ENCODE measurements around the gene OSBPL3. TPM values are rescaled to one million over a fixed set of nuclear protein-coding genes. Genes with fewer than 3 reads are reported as not detected.

The OSBPL3 gene
- total and polyA plus RNA-seq, 7 donors = 0.60 to 6.3 (median 1.8) TPM

GRCh38 chr7:24972166-24972477, 7.9 kb downstream of the OSBPL3 start:
- no peaks in the 10 kb centered on the region for H3K4me1 ChIP-seq
- H3K36me3 ChIP-seq = no peaks in the 10 kb centered on the region
- H3K4me3 ChIP-seq = no peak overlapping the region
- H3K27ac ChIP-seq = no peak overlapping the region
- no peak for TF ChIP-seq POLR2AphosphoS5 (IDR thresholded peaks at IDR 0.05)
- TF ChIP-seq, protein P1, sequence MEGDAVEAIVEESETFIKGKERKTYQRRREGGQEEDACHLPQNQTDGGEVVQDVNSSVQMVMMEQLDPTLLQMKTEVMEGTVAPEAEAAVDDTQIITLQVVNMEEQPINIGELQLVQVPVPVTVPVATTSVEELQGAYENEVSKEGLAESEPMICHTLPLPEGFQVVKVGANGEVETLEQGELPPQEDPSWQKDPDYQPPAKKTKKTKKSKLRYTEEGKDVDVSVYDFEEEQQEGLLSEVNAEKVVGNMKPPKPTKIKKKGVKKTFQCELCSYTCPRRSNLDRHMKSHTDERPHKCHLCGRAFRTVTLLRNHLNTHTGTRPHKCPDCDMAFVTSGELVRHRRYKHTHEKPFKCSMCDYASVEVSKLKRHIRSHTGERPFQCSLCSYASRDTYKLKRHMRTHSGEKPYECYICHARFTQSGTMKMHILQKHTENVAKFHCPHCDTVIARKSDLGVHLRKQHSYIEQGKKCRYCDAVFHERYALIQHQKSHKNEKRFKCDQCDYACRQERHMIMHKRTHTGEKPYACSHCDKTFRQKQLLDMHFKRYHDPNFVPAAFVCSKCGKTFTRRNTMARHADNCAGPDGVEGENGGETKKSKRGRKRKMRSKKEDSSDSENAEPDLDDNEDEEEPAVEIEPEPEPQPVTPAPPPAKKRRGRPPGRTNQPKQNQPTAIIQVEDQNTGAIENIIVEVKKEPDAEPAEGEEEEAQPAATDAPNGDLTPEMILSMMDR (IDR thresholded peaks at IDR 0.05) = no peak
- no peak for TF ChIP-seq EP300 (IDR thresholded peaks at IDR 0.05)
- TF ChIP-seq POLR2A (IDR thresholded peaks at IDR 0.05) = no peak
- DNase-seq = no peak
- no peaks in the 10 kb centered on the region for H3K9me3 ChIP-seq
- intact Hi-C loops (cut with DNase I) = no loop called here
- WGBS, 2 donors = 85 to 87% methylated on average over 1 of the region's 1 CpG
- H3K27me3 ChIP-seq = no peaks in the 10 kb centered on the region

- WGBS, 2 donors = 76 to 81% methylated on average over 9 of the region's 9 CpGs
Measured at GRCh38 chr7:24971333-24972165, 8.4 kb downstream of the OSBPL3 start.

DNA sequence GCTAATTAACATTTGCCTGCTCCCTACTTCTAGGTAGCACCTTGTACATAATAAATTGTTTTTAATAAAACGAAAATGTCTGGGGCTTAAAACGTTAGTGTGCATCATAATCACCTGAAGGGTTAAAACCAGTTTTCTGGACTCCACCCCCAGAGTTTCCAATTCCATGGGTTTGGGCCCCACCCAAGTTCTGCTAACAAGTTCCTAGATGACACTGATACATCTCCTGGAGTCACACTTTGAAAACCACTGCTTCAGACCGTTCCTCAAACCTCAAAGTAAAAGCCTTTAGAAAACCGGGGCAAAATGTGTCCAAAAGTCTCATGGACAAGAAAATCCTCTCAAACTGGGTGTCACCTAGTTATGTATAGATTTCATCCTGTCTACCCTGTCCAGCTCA, 9.3 kb downstream of the OSBPL3 start:
- Histone ChIP-seq H3K27ac (no peak overlapping the region), H3K27me3 (no peaks in the 10 kb centered on the region), H3K4me3 (no peak overlapping the region), H3K36me3 (no peaks in the 10 kb centered on the region), H3K4me1 (no peaks in the 10 kb centered on the region), H3K9me3 (no peaks in the 10 kb centered on the region)
- WGBS, 2 donors = 83 to 85% methylated on average over 4 of the region's 4 CpGs
- TF ChIP-seq POLR2A (IDR thresholded peaks at IDR 0.05) (no peak), EP300 (IDR thresholded peaks at IDR 0.05) (no peak)
- TF ChIP-seq, protein P1 (IDR thresholded peaks at IDR 0.05) = no peak
- intact Hi-C loops (cut with DNase I) = no loop called here
- DNase-seq = no peak

More at GRCh38 chr7:24971333-24972165, 8.4 kb downstream of the OSBPL3 start:
- Histone ChIP-seq H3K36me3 (no peaks in the 10 kb centered on the region), H3K4me3 (no peak overlapping the region), H3K9me3 (no peaks in the 10 kb centered on the region), H3K27me3 (no peaks in the 10 kb centered on the region), H3K27ac (no peak overlapping the region), H3K4me1 (no peaks in the 10 kb centered on the region)
- no peak for TF ChIP-seq POLR2AphosphoS5 (IDR thresholded peaks at IDR 0.05)
- intact Hi-C loops (cut with DNase I) = no loop called here
- DNase-seq = no peak

GRCh38 chr7:24968165-24968564, 11.8 kb downstream of the OSBPL3 start:
- H3K4me1 ChIP-seq = no peaks in the 10 kb centered on the region

DNA sequence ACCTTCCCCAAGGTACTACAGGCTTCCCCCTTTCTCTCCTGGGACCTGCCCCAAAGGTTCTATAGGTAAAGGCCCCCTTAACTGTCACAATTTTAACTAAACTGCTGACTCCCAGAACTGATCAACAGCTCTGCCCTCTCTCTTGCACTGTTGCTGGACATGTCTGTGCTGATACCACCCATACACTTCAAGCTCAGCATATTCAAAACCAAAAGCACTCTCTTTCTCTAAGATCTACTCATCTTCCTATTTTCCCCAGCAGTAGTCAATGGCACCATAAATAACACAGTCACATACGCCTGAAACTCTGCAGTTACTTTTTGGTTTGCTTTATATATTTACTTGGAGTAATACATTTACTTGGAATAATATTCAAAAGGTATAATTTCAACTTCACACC, 12.3 kb downstream of the OSBPL3 start:
- Histone ChIP-seq H3K27me3 (no peaks in the 10 kb centered on the region), H3K9me3 (no peaks in the 10 kb centered on the region), H3K36me3 (no peaks in the 10 kb centered on the region), H3K4me3 (no peak overlapping the region), H3K4me1 (no peaks in the 10 kb centered on the region), H3K27ac (no peak overlapping the region)
- intact Hi-C loops (cut with DNase I) = no loop called here
- no peak for DNase-seq
- 46 to 56% methylated on average over 1 of the region's 1 CpG for WGBS, 2 donors
- TF ChIP-seq POLR2A (IDR thresholded peaks at IDR 0.05) = no peak
- TF ChIP-seq POLR2AphosphoS5 (IDR thresholded peaks at IDR 0.05) = no peak
- no peak for TF ChIP-seq EP300 (IDR thresholded peaks at IDR 0.05)
- TF ChIP-seq, protein P1 (IDR thresholded peaks at IDR 0.05) = no peak

More at GRCh38 chr7:24968165-24968564, 11.8 kb downstream of the OSBPL3 start:
- Histone ChIP-seq H3K27ac (no peak overlapping the region), H3K36me3 (no peaks in the 10 kb centered on the region), H3K4me3 (no peak overlapping the region), H3K27me3 (no peaks in the 10 kb centered on the region), H3K9me3 (no peaks in the 10 kb centered on the region)
- TF ChIP-seq, protein P1 (IDR thresholded peaks at IDR 0.05) = no peak
- no peak for TF ChIP-seq POLR2AphosphoS5 (IDR thresholded peaks at IDR 0.05)
- TF ChIP-seq EP300 (IDR thresholded peaks at IDR 0.05) = no peak
- no peak for TF ChIP-seq POLR2A (IDR thresholded peaks at IDR 0.05)
- no peak for DNase-seq
- intact Hi-C loops (cut with DNase I) = no loop called here
- 89 to 90% methylated on average over 9 of the region's 9 CpGs for WGBS, 2 donors

Measured in sigmoid colon (tissue), 7 donors.